Smooth muscle cell (in vitro differentiated cells): ENCODE results near the gene CELSR1. TPM values are rescaled to one million over a fixed set of nuclear protein-coding genes. Genes with fewer than 3 reads are reported as not detected.

Experiments
- DNase-seq: peaks from one replicate; lab custom pipeline; 2025; ENCODE audit not compliant: unreplicated experiment; lab: John Stamatoyannopoulos, UW
- H2AFZ ChIP-seq: fragments of 200-600 bp; sonication (generic); 2 replicates; pipeline ENCODE4 v1.6.0; 2016; ENCODE audit warnings: antibody characterized with exemption, low read depth, mild to moderate bottlenecking
- H3F3A ChIP-seq: fragments of 200-600 bp; sonication (generic); 2 replicates; pipeline ENCODE4 v1.6.0; 2017; ENCODE audit warnings: antibody characterized with exemption, low read depth
- H3K27ac ChIP-seq: fragments of 200-600 bp; sonication (generic); 2 replicates; pipeline ENCODE4 v1.5.1; 2016; ENCODE audit warnings: low read depth, mild to moderate bottlenecking
- H3K27me3 ChIP-seq: fragments of 200-600 bp; sonication (generic); 2 replicates; pipeline ENCODE4 v1.6.1; 2016; ENCODE audit warnings: low read depth, mild to moderate bottlenecking
- H3K36me3 ChIP-seq: fragments of 200-600 bp; sonication (generic); 2 replicates; pipeline ENCODE4 v1.5.1; 2016; ENCODE audit warnings: low read depth
- H3K4me1 ChIP-seq: fragments of 200-600 bp; sonication (generic); 2 replicates; pipeline ENCODE4 v1.5.1; 2016; ENCODE audit warnings: low read depth
- H3K4me2 ChIP-seq: fragments of 200-600 bp; sonication (generic); 2 replicates; pipeline ENCODE4 v1.6.0; 2016; ENCODE audit warnings: mild to moderate bottlenecking
- H3K4me3 ChIP-seq: fragments of 200-600 bp; sonication (generic); 2 replicates; pipeline ENCODE4 v1.5.1; 2016; ENCODE audit warnings: mild to moderate bottlenecking
- H3K79me2 ChIP-seq: fragments of 200-600 bp; sonication (generic); 2 replicates; pipeline ENCODE4 v1.6.0; 2016; ENCODE audit warnings: low read depth, mild to moderate bottlenecking
- H3K9ac ChIP-seq: fragments of 200-600 bp; sonication (generic); 2 replicates; pipeline ENCODE4 v1.6.0; 2016; ENCODE audit warnings: low read depth
- H3K9me3 ChIP-seq: fragments of 200-600 bp; sonication (generic); replicated peaks from 2 replicates; pipeline ENCODE4 v1.5.1; 2016; ENCODE audit warnings: low read depth
- H4K20me1 ChIP-seq: fragments of 200-600 bp; sonication (generic); 2 replicates; pipeline ENCODE4 v1.6.0; 2016; ENCODE audit warnings: low read depth
- CTCF ChIP-seq: fragments of 200-600 bp; sonication (generic); IDR thresholded peaks from 2 replicates; pipeline ENCODE4 v1.5.1; 2017; ENCODE audit warnings: borderline replicate concordance, mild to moderate bottlenecking, antibody characterized with exemption; ENCODE audit not compliant: insufficient read depth, poor library complexity, severe bottlenecking
- WGBS: methylation state at CpG from one replicate; pipeline ENCODE4 v1.1.7; 2016; ENCODE audit warnings: low lambda C conversion rate; 5-methylcytosine and 5-hydroxymethylcytosine counted together
- polyA plus RNA-seq: library from polyadenylated mRNA; unstranded; fragments of >200 nt; fragmentation: Nextera tagmentation; extraction: Ambion mirVana; gene quantifications from 2 replicates; pipeline ENCODE4 v1.2.1, GENCODE V29; 2016
- total RNA-seq: library from RNA; depleted of rRNA; stranded (reverse); fragments of >200 nt; gene quantifications from 2 replicates; pipeline ENCODE4 v1.2.3, GENCODE V29; 2014

CELSR1 gene
- total and polyA plus RNA-seq, 2 experiments from 2014 or later = 3.6 to 15.2 TPM

GRCh38 chr22:46351131-46351735 is 186.2 kb downstream of the CELSR1 start:
- no peak overlapping the region for H3K4me2 ChIP-seq
- H3K9ac ChIP-seq = no peak overlapping the region
- no peaks in the 10 kb centered on the region for H3K4me1 ChIP-seq
- H3K27me3 ChIP-seq = no peaks in the 10 kb centered on the region
- no peak for TF ChIP-seq CTCF
- 96% methylated on average over 28 of the region's 28 CpGs for WGBS
- H3K4me3 ChIP-seq = no peak overlapping the region
- no peaks in the 10 kb centered on the region for H3F3A ChIP-seq
- H3K36me3 ChIP-seq = peaks cover 7% of the 10 kb centered on the region
- H2AFZ ChIP-seq = no peak overlapping the region
- no peak overlapping the region for H3K27ac ChIP-seq
- DNase-seq = no peak
- H4K20me1 ChIP-seq = peaks cover 68% of the 10 kb centered on the region
- no peaks in the 10 kb centered on the region for H3K9me3 ChIP-seq
- no peaks in the 10 kb centered on the region for H3K79me2 ChIP-seq

GRCh38 chr22:46350646-46351045 is 186.8 kb downstream of the CELSR1 start:
- Histone ChIP-seq H4K20me1 (peaks cover 70% of the 10 kb centered on the region), H3K4me3 (no peak overlapping the region), H3K9me3 (no peaks in the 10 kb centered on the region), H3F3A (no peaks in the 10 kb centered on the region), H3K27me3 (no peaks in the 10 kb centered on the region), H3K9ac (no peak overlapping the region), H2AFZ (no peak overlapping the region), H3K4me2 (no peak overlapping the region), H3K27ac (no peak overlapping the region), H3K36me3 (peaks cover 7% of the 10 kb centered on the region), H3K4me1 (no peaks in the 10 kb centered on the region), H3K79me2 (no peaks in the 10 kb centered on the region)
- DNase-seq = no peak
- TF ChIP-seq CTCF = no peak
- 97% methylated on average over 20 of the region's 20 CpGs for WGBS

GRCh38 chr22:46350121-46350520 is 187.3 kb downstream of the CELSR1 start:
- Histone ChIP-seq H3F3A (no peaks in the 10 kb centered on the region), H3K4me3 (no peak overlapping the region), H2AFZ (no peak overlapping the region), H3K4me1 (no peaks in the 10 kb centered on the region), H3K79me2 (no peaks in the 10 kb centered on the region), H3K36me3 (peaks cover 7% of the 10 kb centered on the region), H3K27me3 (no peaks in the 10 kb centered on the region), H3K9ac (no peak overlapping the region), H3K27ac (no peak overlapping the region), H3K4me2 (no peak overlapping the region), H4K20me1 (peaks cover 65% of the 10 kb centered on the region), H3K9me3 (no peaks in the 10 kb centered on the region)
- DNase-seq = no peak
- 95% methylated on average over 7 of the region's 7 CpGs for WGBS
- no peak for TF ChIP-seq CTCF

- no peaks in the 10 kb centered on the region for H3K27me3 ChIP-seq
- H3K4me1 ChIP-seq = no peaks in the 10 kb centered on the region
- no peak overlapping the region for H2AFZ ChIP-seq
- no peak overlapping the region for H3K4me2 ChIP-seq
- no peak for DNase-seq
- 84% methylated on average over 6 of the region's 6 CpGs for WGBS
- H4K20me1 ChIP-seq = peaks cover 65% of the 10 kb centered on the region
- H3K9me3 ChIP-seq = no peaks in the 10 kb centered on the region
- no peak overlapping the region for H3K9ac ChIP-seq
- H3K4me3 ChIP-seq = no peak overlapping the region
- H3K36me3 ChIP-seq = peaks cover 7% of the 10 kb centered on the region
- TF ChIP-seq CTCF = no peak
- H3F3A ChIP-seq = no peaks in the 10 kb centered on the region
- H3K27ac ChIP-seq = no peak overlapping the region
- no peaks in the 10 kb centered on the region for H3K79me2 ChIP-seq
Measured at GRCh38 chr22:46349681-46350080, 187.7 kb downstream of the CELSR1 start.
